IMR-90 (cell line): ENCODE data around the gene CCDC33. TPM values are rescaled to one million over a fixed set of nuclear protein-coding genes. Genes with fewer than 3 reads are reported as not detected.

Experiments used
- ATAC-seq: fragments of 200-7000 bp; cut with Tn5 transposase; 2 replicates; pipeline ENCODE4 v1.9.1; 2020; ENCODE audit warnings: low read depth, mild to moderate bottlenecking, moderate library complexity
- BruUV-seq: library from RNA; stranded (reverse); fragments of 400-500 nt; replicated peaks from 2 replicates; lab custom pipeline; 2021; lab: Mats Ljungman, UMichigan
- CTCF ChIA-PET: fragments of 300-600 bp; formaldehyde crosslinking; extraction: SDS; loops from one replicate; lab custom pipeline; 2021; ENCODE audit warnings: antibody characterized with exemption; lab: Yijun Ruan, JAX
- POLR2A ChIA-PET: fragments of 300-600 bp; sonication (Branson Sonifier 250); formaldehyde crosslinking; loops from one replicate; lab custom pipeline; 2022; ENCODE audit warnings: antibody characterized with exemption; ENCODE audit not compliant: unreplicated experiment; lab: Charles Lee
- DNase-seq: peaks from one replicate; pipeline ENCODE4 v3.0.0; 2013
- H2AFZ ChIP-seq: replicated peaks from 2 replicates; pipeline ENCODE3; 2013; ENCODE audit warnings: low read length, mild to moderate bottlenecking; ENCODE audit not compliant: poor library complexity
- H2AK5ac ChIP-seq: 2 replicates; pipeline ENCODE4 v1.6.1; 2013; ENCODE audit warnings: low read depth, low read length, inconsistent platforms
- H2AK9ac ChIP-seq: replicated peaks from 2 replicates; pipeline ENCODE3; 2013; ENCODE audit warnings: mild to moderate bottlenecking, low read depth, low read length, moderate library complexity; ENCODE audit not compliant: poor library complexity
- H2BK120ac ChIP-seq: 2 replicates; pipeline ENCODE4 v1.6.1; 2013; ENCODE audit warnings: low read depth, low read length, inconsistent platforms
- H2BK15ac ChIP-seq: 3 replicates; pipeline ENCODE4 v1.6.1; 2013; ENCODE audit warnings: low read depth, low read length, inconsistent platforms
- H2BK20ac ChIP-seq: 2 replicates; pipeline ENCODE4 v1.6.1; 2013; ENCODE audit warnings: low read depth, mild to moderate bottlenecking, inconsistent platforms, low read length, moderate library complexity
- H2BK5ac ChIP-seq: 2 replicates; pipeline ENCODE4 v1.6.1; 2013; ENCODE audit warnings: mild to moderate bottlenecking, low read depth, low read length, inconsistent platforms; ENCODE audit not compliant: poor library complexity, severe bottlenecking
- H3K14ac ChIP-seq: replicated peaks from 2 replicates; pipeline ENCODE4 v1.6.1; 2013; ENCODE audit warnings: low read depth, low read length, inconsistent platforms
- H3K18ac ChIP-seq: 2 replicates; pipeline ENCODE4 v1.6.1; 2013; ENCODE audit warnings: low read depth, low read length, control low read depth
- H3K23ac ChIP-seq: 2 replicates; pipeline ENCODE4 v1.6.1; 2013; ENCODE audit warnings: low read depth, low read length, inconsistent platforms
- H3K27ac ChIP-seq: 2 replicates; pipeline ENCODE4 v1.5.1; 2013; ENCODE audit warnings: mild to moderate bottlenecking, control low read depth, low read length; ENCODE audit not compliant: insufficient read depth
- H3K27me3 ChIP-seq: 2 replicates; pipeline ENCODE4 v1.6.1; 2013; ENCODE audit warnings: low read length; ENCODE audit not compliant: control insufficient read depth, insufficient read depth
- H3K36me3 ChIP-seq: 2 replicates; pipeline ENCODE4 v1.6.1; 2013; ENCODE audit warnings: low read length, mixed read lengths; ENCODE audit not compliant: control insufficient read depth, insufficient read depth
- H3K4ac ChIP-seq: 2 replicates; pipeline ENCODE4 v1.6.1; 2013; ENCODE audit warnings: low read depth, low read length, inconsistent platforms
- H3K4me1 ChIP-seq: 2 replicates; pipeline ENCODE4 v1.6.1; 2013; ENCODE audit warnings: low read length, mixed read lengths; ENCODE audit not compliant: control insufficient read depth, insufficient read depth
- H3K4me2 ChIP-seq: 2 replicates; pipeline ENCODE4 v1.6.1; 2013; ENCODE audit warnings: low read depth, mild to moderate bottlenecking, control low read depth, low read length, moderate library complexity
- H3K4me3 ChIP-seq: 2 replicates; pipeline ENCODE4 v1.5.1; 2013; ENCODE audit warnings: low read depth, mild to moderate bottlenecking, control low read depth, low read length, moderate library complexity; ENCODE audit not compliant: insufficient read depth
- H3K56ac ChIP-seq: 2 replicates; pipeline ENCODE4 v1.6.1; 2013; ENCODE audit warnings: low read length, inconsistent platforms; ENCODE audit not compliant: insufficient read depth; ENCODE audit errors: extremely low read depth
- H3K79me1 ChIP-seq, 2 experiments: 2 replicates each; pipeline ENCODE4 v1.6.1; 2013; ENCODE audit warnings: low read length in 2 of 2, inconsistent platforms in 1 of 2, low read depth in 1 of 2
- H3K9ac ChIP-seq: 2 replicates; pipeline ENCODE4 v1.6.1; 2013; ENCODE audit warnings: low read depth, low read length, control low read depth
- H3K9me1 ChIP-seq: 2 replicates; pipeline ENCODE4 v1.6.1; 2013; ENCODE audit warnings: low read length, inconsistent platforms; ENCODE audit not compliant: insufficient read depth
- H3K9me3 ChIP-seq: 2 replicates; pipeline ENCODE4 v1.6.1; 2013; ENCODE audit warnings: low read length; ENCODE audit not compliant: control insufficient read depth, insufficient read depth
- H4K20me1 ChIP-seq: 2 replicates; pipeline ENCODE4 v1.6.1; 2013; ENCODE audit warnings: low read length, inconsistent platforms; ENCODE audit not compliant: insufficient read depth
- H4K5ac ChIP-seq: 2 replicates; pipeline ENCODE4 v1.6.1; 2013; ENCODE audit warnings: mild to moderate bottlenecking, low read depth, low read length, control low read depth
- H4K8ac ChIP-seq, 2 experiments: 2 replicates each; pipeline ENCODE4 v1.6.1; 2013; ENCODE audit warnings: low read depth in 2 of 2, low read length in 2 of 2, control low read depth in 1 of 2, inconsistent platforms in 1 of 2
- H4K91ac ChIP-seq: 2 replicates; pipeline ENCODE4 v1.6.1; 2013; ENCODE audit warnings: low read depth, low read length, inconsistent platforms; ENCODE audit not compliant: insufficient read depth
- BHLHE40 ChIP-seq: fragments of 150-350 bp; IDR thresholded peaks from 2 replicates; pipeline ENCODE4 v1.6.1; 2016; ENCODE audit warnings: mild to moderate bottlenecking, low read depth, low read length
- CEBPB ChIP-seq: IDR thresholded peaks from 2 replicates; pipeline ENCODE4 v1.6.1; 2012; ENCODE audit warnings: low read depth, low read length, improper control_type of control experiment
- CHD1 ChIP-seq: IDR thresholded peaks from 2 replicates; pipeline ENCODE4 v1.6.1; 2012; ENCODE audit warnings: low read depth, low read length, improper control_type of control experiment
- FOS ChIP-seq: fragments of 150-350 bp; IDR thresholded peaks from 2 replicates; pipeline ENCODE4 v1.6.1; 2016; ENCODE audit warnings: low read depth, low read length
- MAFK ChIP-seq: IDR thresholded peaks from 2 replicates; pipeline ENCODE4 v1.6.1; 2012; ENCODE audit warnings: low read depth, low read length, improper control_type of control experiment
- MAZ ChIP-seq: IDR thresholded peaks from 2 replicates; pipeline ENCODE4 v1.6.1; 2012; ENCODE audit warnings: low read depth, mild to moderate bottlenecking, low read length, improper control_type of control experiment, moderate library complexity, borderline replicate concordance
- NFE2L2 ChIP-seq: fragments of 150-350 bp; IDR thresholded peaks from 2 replicates; pipeline ENCODE4 v1.6.1; 2016; ENCODE audit warnings: low read depth, mild to moderate bottlenecking, low read length
- POLR2A ChIP-seq: IDR thresholded peaks from 2 replicates; pipeline ENCODE4 v1.6.1; 2012; ENCODE audit warnings: mild to moderate bottlenecking, low read depth, low read length
- RCOR1 ChIP-seq: IDR thresholded peaks from 2 replicates; pipeline ENCODE4 v1.6.1; 2012; ENCODE audit warnings: mild to moderate bottlenecking, low read length, improper control_type of control experiment; ENCODE audit not compliant: insufficient replicate concordance
- RFX5 ChIP-seq: IDR thresholded peaks from 2 replicates; pipeline ENCODE4 v1.8.0; 2012; ENCODE audit warnings: low read depth, mild to moderate bottlenecking, low read length, moderate library complexity
- SMC3 ChIP-seq: fragments of 150-350 bp; IDR thresholded peaks from 2 replicates; pipeline ENCODE4 v1.6.1; 2016; ENCODE audit warnings: low read depth, mild to moderate bottlenecking, antibody characterized with exemption, low read length, moderate library complexity
- WGBS, 2 experiments: methylation state at CpG; one replicate each; pipeline versions ENCODE4 v1.1.5 to v1.1.7; 2013; ENCODE audit warnings: missing lambda C conversion rate in 2 of 2; ENCODE audit not compliant: insufficient read length in 1 of 2; ENCODE audit errors: extremely low coverage in 2 of 2; 5-methylcytosine and 5-hydroxymethylcytosine counted together
- dilution Hi-C: fragments of 300-500 bp; cut with HindIII; formaldehyde crosslinking; loops from one replicate; pipeline ENCODE4 v1.14.3; 2018; ENCODE audit warnings: low sequenced_read_pairs; ENCODE audit not compliant: unreplicated experiment
- in situ Hi-C: fragments of 300-500 bp; cut with MboI; formaldehyde crosslinking; loops from 3 replicates; pipeline ENCODE4 v1.14.3; 2019; ENCODE audit warnings: low sequenced_read_pairs, inconsistent platforms, mixed read lengths
- intact Hi-C: fragments of 100-400 bp; cut with micrococcal nuclease; formaldehyde crosslinking; loops from 2 replicates; pipeline ENCODE4 v1.10.0; 2022
- polyA plus RNA-seq, 3 experiments: library from polyadenylated mRNA; depleted of rRNA; stranded (reverse); fragments of >200 nt; gene quantifications; 2 replicates each; pipeline ENCODE4 v1.2.3, GENCODE V29; 2012; ENCODE audit warnings: low replicate concordance in 1 of 3
- total RNA-seq: library from RNA; depleted of rRNA; stranded (reverse); fragments of >200 nt; gene quantifications from 2 replicates; pipeline ENCODE4 v1.2.3, GENCODE V29; 2012
- TF ChIP-seq, protein P1 (sequence below): fragments of 150-350 bp; IDR thresholded peaks from 2 replicates; pipeline ENCODE4 v1.6.1; 2017; ENCODE audit warnings: mild to moderate bottlenecking, antibody characterized with exemption, low read length, low read depth

CCDC33 gene
- total and polyA plus RNA-seq, 2 of the 4 experiments (the other 2 are of a cell fraction) = not detected

DNA sequence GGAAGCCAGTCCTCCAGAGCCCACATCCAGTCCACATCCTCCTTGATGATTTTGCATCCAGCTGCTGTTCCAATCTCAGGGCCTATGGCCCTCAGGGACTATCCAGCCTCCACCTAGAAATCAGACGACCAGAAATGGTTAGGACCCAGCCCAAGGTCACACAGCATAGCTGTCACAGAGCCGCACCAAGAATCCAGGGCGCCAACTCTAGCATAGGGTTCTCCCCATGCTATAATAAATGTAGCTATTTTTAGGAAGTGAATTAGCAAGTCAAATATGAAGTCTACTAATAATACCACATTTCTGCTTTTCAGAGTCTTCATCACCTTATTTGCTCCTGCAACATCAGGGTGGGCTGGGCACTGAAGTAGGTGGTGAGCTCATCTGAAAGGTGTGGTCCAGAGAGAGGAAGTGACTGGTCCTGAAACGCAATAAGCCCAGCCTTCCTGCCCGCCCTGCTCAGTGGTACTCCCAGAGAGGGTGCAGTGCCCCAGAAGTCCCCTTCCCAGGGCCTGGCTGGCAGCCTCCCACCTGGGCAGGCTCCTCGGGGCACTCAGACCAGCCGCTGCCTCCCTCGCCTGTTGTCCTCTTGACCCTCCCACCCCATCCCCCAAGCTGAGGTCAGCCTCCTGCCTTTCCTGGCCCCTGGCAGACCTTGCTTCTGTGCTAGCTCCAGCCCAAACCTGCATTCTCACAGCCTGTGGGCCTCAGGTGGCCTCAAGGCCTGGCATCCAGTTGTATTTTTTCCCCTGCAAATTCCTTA, 148.9 kb downstream of the CCDC33 start:
- H3K4me1 ChIP-seq = peaks cover 4% of the 10 kb centered on the region; the same call in 1 of the 2 replicates
- H4K91ac ChIP-seq = peak overlapping the region; percentile 35; the same call in 1 of the 2 replicates
- no peak overlapping the region; the same call in 1 of the 2 replicates for H2BK20ac ChIP-seq
- intact Hi-C loops (loop anchor here (5.0 kb wide), 1 partner anchor 162 kb away; no protein-coding TSS in a partner anchor), dilution Hi-C loops (no loop called here), in situ Hi-C loops (loop anchor here (5.0 kb wide), 1 partner anchor 52 kb away; no protein-coding TSS in a partner anchor)
- no peak overlapping the region for H2AK9ac ChIP-seq
- no peak overlapping the region for H3K23ac ChIP-seq
- H3K27me3 ChIP-seq = no peaks in the 10 kb centered on the region
- TF ChIP-seq SMC3 (no peak), BHLHE40 (no peak), CEBPB (no peak), CHD1 (no peak), MAZ (no peak), MAFK (no peak), FOS (no peak), RFX5 (no peak), RCOR1 (no peak), POLR2A (no peak; the same call in 1 of the 2 replicates), NFE2L2 (no peak)
- TF ChIP-seq, protein P1, sequence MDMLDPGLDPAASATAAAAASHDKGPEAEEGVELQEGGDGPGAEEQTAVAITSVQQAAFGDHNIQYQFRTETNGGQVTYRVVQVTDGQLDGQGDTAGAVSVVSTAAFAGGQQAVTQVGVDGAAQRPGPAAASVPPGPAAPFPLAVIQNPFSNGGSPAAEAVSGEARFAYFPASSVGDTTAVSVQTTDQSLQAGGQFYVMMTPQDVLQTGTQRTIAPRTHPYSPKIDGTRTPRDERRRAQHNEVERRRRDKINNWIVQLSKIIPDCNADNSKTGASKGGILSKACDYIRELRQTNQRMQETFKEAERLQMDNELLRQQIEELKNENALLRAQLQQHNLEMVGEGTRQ = no peak
- H4K5ac ChIP-seq = no peak overlapping the region
- no peak overlapping the region for H3K56ac ChIP-seq
- BruUV-seq = no TSS peak
- peak overlapping the region; percentile 40; the same call in 1 of the 2 replicates for H3K4ac ChIP-seq
- H2BK15ac ChIP-seq = no peak overlapping the region
- no peaks in the 10 kb centered on the region for H4K20me1 ChIP-seq
- no peaks in the 10 kb centered on the region for H3K36me3 ChIP-seq
- H3K9me3 ChIP-seq = no peaks in the 10 kb centered on the region
- ChIA-PET CTCF (interaction anchor here (0.5 to 5.3 kb wide), 3 partner anchors 53 to 375 kb away, joined by 5 to 31 read pairs (median 6); no protein-coding TSS in a partner anchor), POLR2A (no interaction called here)
- peak overlapping the region; percentile 47 for H2AFZ ChIP-seq
- H3K4me2 ChIP-seq = no peak overlapping the region
- peaks cover 8% of the 10 kb centered on the region; the same call in 1 of the 2 replicates for H3K9me1 ChIP-seq
- H3K9ac ChIP-seq = no peak overlapping the region
- DNase-seq = no peak
- H2BK5ac ChIP-seq = no peak overlapping the region
- no peak overlapping the region for H3K27ac ChIP-seq
- H3K18ac ChIP-seq = no peak overlapping the region
- ATAC-seq = no peak
- H3K79me1 ChIP-seq = peaks cover 0 to 5% of the 10 kb centered on the region in 2 experiments; a peak in 1 of 4 replicates
- no peak overlapping the region; the same call in 1 of the 2 replicates for H3K14ac ChIP-seq
- H2BK120ac ChIP-seq = peak overlapping the region; percentile 33; the same call in 1 of the 2 replicates
- no peak overlapping the region for H3K4me3 ChIP-seq
- H2AK5ac ChIP-seq = peak overlapping the region; percentile 70
- peak overlapping the region in 1 of 2 experiments; percentile 34; a peak in 1 of 4 replicates for H4K8ac ChIP-seq
- WGBS, 2 experiments = 100% methylated on average over 3 of the region's 8 CpGs; no CpG with 5 or more reads in 1 of the 2 experiments
